Cerebellar cortex (tissue), 1 donor: ENCODE measurements around the gene CTNND2.

ENCODE experiments used
- DNase-seq: peaks from one replicate; pipeline ENCODE4 v3.0.0-alpha.2; 2015; ENCODE audit warnings: low spot score

Gene CTNND2

DNA sequence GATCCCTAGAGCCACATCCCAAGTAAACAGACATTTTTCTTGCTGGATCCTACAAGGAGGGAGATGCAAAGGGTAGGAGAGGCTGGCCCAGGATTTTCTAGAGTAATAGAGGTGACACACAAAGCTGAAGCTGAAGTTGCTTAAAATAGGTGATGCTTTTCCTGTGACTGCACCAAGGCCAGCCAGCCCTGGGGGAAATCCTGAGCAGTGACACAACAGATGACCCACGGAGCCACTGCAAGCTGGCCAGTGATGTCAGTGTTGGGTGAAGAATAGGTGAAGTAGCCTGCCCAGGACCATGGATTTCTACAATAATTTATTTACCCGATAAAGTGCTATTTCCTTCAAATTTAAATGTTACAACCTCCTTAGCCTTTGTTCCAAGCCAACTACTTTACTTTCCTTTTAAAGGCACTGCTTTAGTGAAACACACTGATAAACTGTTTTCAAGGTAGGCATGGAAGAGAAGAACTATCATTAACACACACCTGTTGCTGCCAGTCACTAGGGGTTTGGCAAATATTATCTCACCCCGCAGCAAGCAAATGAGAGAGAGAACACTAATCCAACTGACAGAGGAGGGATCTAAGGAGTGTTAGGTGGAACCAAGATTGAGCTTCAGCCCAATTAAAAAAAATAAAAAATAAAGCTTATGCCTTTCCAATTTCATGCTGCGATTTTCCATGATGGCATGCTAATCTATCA, 123.5 kb downstream of the CTNND2 start:
- DNase-seq = no peak

DNA sequence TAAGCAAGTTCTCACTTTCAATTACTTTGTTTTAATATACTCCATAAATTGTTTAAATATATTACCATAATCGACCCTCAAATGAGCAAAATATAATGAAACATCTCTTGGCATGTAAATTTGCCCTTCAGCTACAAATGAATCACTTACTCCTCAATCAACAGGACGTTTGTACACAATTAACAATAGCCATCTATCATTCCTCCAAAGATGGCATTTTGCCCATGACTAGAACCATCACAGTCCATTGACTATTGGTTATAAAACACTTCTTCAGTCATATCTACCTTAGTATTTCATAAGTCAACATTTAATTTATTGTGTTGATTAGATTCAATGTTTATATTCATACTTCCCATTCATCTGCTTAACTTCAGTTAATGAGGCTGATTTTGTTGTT, 127.2 kb downstream of the CTNND2 start:
- DNase-seq = no peak

DNA sequence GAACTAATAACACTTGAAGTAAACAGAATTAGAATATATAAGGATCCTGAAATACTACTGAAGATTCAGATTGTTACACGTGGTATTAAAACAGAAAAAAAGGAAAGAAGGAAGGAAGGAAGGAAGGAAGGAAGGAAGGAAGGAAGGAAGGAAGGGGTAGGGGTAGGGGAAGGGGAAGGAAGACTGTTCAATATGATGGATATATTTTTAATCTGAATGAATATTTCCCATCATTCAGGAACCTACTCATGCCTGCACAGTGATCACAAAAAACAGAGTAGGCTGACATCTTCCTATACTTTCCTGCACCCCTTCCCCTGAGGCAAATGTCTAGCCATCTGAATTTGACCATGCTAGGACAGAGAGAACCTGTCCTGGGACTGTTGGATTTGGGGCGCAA, 133.9 kb downstream of the CTNND2 start:
- no peak for DNase-seq

DNA sequence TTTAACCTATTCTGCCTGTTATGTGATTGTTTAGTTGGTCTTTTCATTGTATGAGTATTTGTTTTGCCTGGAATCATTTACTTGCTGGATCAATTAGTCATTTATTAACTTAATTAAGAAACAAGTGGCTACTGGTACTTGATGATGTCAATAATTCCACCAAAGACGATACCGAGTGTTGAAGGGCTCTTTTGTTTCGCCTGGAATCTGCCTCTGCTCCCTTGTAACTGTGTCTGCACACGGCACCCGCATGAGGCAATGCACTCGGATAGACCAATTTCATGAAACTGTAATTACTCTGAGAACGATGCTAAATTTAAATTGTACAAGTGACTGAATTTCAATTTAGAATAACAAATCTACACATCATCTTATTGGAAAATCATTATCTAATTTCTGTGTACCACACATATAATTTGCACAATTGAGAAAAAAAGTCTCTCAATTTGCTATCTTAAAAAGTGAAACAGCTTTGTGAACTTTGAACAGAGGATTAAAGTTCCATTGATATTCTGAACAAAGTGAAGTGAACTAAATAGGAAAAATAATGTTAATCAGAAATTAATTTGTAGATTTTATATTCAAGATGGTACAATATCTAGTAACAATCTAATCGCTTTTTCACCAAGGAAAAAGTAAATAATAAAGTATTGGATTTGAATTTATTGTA, 143.2 kb downstream of the CTNND2 start:
- DNase-seq = no peak

DNA sequence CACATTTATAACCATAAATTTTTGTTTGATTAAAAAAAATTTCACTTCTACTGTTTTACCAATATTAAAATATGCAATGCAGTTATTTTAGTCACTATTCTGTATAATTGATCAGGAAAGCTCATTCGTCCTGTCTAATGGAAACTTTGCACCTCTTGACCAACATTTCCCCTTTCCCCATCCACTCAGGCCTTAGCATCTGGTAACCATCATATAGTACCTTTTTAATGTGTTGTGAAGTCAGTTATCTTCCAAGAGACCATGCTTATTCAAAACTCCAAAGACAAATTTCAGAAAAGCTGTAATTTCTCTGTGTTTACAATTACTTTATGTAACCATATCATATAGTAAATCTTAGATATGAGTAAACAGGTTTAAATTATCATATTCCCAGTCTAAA, 145.9 kb downstream of the CTNND2 start:
- DNase-seq = no peak

DNA sequence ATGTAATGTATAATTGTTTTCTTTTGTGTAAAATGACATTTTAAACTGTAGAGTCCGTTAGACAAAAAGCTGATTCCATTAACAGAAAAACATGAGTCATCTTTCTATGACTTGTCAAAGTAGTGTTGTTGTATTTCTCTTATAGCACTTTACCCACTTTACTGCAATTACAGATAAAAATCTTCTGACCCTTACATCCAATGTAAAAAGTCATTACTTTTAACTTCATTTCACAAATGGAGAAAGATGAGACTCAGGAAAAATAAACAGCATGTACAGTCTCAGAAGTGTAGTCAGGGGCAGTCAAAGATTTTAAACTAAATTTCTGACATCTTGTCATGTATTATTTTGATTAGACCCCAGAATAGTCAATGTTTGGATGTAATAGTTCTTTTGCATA, 146.6 kb downstream of the CTNND2 start:
- DNase-seq = no peak

DNA sequence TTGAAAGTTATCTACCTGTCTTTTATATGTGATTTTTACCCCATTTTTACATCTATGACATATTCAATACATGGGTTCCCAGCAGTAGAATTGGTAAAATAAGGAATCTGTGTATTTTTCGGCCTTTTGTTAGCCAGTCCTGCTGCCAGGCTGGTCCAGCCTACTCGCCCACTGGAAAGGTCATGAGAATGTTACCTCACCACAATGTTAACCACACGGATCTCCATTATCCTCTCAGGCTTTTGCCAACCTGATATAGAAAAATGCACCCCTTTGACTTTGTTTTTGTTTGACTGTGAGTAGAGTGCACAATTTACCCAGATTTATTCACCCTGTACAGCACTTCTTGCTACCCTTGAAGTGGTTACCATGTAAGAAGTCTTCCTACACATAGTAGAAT, 167.2 kb downstream of the CTNND2 start:
- DNase-seq = no peak

DNA sequence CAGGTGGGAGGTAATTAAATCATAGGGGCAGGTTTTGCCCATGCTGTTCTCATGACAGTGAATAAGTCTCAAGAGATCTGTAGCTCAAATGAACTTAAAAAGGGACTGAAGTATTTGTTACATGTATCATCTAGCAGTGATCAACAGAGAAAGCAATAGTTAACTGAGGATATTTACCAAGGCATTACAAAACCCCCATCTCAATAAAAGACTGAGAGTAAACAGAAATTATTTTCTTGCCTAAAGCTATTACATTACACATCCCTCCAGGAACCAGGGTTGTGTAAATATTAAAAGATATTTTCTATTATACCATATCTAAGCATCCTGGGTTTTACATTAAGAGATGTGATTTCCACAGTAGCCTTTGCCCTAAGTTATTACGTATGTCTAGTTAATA, 169.9 kb downstream of the CTNND2 start:
- DNase-seq = no peak

DNA sequence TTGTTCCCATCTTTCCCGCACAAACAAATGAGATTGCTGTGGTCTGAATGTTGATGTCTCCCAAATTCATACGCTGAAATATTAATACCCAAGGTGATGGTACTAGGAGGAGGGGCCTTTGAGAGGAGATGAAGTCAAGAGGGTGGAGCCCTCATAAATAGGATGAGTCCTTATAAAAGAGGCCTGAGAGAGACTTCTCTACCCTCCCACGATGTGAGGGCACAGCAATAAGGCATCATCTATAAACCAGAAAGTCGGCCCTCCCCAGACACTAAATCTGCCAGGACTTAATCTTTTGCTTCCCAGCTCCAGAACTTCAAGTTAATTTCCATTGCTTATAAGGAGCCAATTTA, 170.4 kb downstream of the CTNND2 start:
- no peak for DNase-seq

DNA sequence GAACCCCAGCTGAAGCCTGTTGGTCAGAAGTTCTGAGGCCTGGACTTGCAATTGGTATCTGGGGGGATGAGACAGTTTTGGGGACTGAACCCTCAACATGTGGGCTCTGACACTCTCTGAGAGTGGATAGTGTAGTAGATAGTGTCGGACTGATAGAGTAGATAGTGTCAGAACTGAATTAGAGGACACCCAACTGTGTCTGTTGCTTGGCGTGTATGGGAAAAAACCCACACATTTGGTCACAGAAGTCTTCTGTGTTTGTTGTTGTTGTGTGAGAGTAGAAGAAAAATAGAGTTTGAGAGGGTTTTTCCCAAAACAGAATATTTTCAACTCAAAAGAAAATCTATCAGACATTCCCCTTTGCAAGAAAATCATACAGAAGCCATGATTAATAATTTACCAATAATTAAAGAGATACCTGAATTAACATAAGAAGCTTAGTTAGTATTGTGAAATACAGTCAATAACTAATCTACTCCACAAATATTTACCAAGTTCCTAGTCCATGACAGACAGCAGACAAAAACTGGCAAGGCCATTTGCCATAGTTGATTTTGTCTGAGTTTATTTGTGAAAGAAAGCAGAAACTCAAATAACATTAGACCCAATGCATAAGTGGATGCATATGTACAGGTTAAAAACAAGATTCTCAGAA, 170.9 kb downstream of the CTNND2 start:
- DNase-seq = no peak

DNA sequence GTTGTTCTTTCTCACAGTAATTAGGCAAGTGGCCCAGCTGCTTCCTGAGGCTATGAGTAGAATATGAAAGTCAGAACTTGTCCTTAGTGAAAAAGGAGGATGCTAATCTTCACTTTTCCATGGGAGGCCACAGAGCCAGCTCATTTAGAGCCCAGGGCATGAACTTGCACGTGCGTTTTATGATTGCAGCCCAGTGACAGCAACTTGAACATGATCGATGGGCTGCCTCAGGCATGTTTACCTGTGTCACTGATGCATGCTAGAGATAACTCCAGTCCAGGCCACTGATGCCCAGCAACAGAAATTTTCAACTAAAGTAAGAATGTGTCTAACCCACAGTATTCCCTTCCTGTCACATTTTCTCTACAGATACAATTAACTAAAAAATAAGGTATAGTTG, 179.3 kb downstream of the CTNND2 start:
- DNase-seq = no peak

DNA sequence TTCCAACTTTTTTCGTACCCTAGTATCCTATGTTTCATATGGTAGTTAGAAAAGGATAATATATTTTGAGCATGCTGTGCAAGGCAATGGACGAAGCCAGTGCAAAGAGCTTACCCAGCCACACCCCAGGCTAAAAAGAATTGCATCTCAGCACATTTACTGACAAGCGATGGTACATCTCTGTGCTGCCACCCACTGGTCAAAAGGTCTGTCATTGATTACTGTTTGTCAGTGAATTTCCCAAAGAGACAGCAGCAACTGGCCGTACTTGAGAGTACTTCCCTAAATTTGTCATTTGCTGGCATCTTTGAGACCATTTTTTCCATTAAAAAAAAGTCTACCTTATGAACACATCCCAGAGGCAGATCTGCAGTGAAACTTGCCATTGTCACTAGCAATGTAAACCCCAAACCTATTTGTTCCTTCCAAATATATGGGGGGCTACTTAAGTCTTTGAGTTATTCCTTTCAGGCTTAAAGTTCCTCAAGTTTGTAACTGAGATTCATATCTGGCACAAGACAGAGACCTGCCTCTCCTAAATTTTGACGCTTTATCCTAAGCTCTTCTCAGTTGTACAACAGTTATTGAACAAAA, 184.3 kb downstream of the CTNND2 start:
- peak; percentile 46 for DNase-seq

DNA sequence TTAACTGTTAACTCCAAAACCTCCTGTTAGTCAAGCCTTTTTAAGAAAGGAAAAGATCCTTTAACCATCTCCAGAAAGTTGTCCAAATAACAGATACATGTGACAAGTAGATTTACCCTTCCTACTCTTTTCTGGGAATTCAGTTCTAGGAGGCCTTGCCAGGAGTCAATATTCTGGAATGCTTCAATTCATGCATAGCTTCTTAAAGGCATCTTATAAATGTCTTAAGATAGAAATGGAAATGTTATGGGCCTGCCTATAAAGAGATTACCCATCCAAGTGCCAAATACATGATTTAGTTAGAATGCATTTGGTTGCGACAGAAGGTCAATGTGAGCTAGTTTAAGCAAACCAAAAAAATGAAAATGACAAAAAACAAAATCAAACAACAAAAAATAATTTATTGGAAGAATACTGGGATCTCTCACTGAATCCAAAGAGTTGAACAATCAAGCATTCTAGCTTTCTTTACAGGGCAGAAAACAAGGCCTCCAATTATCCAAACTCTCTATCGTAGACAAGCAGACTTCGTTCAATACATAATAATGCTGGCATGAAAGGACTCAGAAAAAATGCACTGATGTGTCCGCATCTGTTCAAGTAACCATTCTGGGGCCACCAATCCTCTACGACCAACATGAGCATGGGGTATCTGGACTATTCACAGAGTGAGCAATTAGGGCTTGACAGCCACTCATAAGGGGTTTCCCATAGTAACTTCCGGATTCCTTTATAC, 188.6 kb downstream of the CTNND2 start:
- DNase-seq = no peak

DNA sequence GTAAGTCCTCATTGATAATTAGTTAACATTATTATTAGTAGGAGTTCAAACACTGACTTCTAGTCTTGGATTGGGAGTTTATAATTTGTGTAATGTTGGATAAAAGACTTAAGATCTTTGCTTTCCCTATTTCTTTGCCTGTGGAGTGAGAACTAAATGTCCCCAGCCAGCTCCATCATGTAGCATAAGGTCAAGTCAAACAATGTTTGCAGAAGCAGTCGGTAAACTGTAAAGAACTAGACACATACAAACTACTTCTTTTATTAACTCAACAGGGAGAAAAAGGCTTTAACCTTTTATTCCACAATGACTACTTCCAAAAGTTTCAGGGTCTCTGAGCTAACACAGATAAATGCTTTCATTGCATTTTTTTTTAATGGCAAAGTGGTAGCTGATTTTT, 192.3 kb downstream of the CTNND2 start:
- DNase-seq = no peak

DNA sequence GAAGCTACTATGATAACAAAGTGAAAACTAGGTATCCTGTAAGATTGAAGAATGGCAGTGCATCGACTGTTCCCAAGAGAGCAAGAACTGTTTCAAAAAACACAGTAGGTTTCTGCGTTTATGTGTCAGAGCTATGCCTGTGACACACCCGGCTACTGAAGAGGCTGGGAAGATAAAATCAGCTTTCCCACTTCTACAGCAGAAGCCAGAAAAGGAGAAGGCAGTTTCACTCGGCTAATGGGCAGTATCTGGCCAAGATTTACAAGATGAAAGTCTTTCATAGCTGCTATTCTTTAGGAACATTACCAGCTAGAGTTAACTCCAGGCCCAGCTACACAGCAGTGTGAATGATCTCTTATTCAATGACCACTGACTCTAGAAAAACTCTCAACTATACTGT, 195.2 kb downstream of the CTNND2 start:
- DNase-seq = no peak

DNA sequence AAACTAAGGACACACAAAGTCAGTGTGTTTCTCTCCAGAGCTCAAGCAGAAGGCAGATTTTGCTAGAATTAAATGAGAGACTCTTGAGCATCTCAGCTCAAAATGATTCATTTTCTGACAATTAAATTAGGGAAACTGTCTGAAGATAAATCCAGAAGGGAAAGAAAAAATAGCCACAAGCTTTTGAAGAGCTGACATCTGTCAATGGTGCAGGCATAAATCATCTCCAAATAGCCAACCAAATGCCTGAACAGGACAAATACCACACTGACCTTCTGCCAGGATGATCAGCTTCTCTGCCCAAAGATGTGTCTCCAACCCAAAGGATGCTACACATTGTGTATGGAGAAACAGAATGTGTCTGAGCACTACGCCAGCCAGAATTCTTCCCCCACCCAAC, 199.3 kb downstream of the CTNND2 start:
- no peak for DNase-seq

DNA sequence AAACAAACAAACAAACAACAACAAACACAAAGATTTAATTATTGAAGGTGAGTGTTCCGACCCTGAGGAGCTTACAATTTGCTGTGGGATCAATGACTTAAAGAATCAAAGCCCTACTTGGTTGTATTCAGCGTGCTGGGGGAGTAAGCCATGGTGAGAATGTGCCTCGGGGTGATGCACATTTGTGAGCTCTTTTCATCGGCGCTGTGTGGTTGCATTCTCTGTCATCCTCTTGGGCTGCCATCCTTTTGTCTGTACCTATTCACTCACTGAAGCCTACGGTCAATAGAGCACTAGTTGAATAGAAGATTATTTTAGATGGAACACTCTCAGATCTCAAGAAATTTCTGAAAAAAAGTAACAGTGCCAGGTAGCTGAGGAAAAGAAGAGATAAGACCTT, 203.9 kb downstream of the CTNND2 start:
- no peak for DNase-seq

DNA sequence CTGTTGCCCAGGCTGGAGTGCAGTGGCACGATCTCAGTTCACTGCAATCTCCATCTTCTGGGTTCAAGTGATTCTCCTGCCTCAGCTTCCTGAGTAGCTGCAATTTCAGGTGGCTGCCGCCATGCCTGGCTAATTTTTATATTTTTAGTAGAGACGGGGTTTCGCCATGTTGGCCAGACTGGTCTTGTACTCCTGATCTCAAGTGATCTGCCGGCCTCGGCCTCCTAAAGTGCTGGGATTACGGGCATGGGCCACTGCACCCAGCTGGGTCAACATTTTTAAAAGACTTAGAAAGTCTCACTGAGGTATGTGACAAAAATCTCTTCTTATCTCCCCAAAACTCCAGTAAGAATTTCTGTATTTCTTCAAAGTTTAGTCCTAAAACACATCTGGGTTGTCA, 211.6 kb downstream of the CTNND2 start:
- DNase-seq = no peak

DNA sequence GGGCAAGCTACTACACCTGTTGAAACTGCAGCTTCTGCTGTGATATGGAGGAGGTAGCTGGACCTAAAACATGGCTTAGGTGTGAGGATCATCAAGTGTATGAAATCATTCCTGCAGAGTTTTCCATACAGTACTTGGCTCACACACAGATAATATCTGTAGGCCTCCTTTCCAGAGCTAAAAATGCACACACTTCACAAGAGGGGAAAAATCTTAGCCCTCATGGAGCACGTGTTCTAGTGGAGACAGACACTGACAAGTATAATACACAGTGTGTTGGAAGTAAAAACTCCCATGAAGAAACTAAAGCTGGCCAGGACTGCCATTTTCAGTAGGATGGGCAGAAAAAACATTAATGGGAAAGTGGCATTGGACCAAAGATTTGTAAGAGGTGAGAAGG, 216.7 kb downstream of the CTNND2 start:
- no peak for DNase-seq

DNA sequence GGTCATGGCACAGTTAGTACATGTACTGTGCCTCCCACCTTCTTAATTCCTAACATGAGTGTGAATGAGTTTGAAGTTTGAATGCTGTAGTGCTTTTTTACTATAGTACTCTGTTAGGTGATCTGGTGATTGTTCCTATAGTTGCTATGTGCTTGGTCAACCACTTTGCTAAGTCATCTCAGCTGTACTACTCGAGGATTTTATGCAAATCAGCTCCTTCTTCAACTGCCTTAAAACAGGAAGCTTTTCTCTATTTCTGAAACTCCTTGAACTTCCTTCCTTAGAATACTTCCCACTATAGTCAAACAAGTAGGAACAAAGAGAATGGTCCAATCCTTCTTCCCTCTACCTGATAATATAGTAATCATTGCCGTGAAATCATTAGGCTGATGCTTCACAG, 219.6 kb downstream of the CTNND2 start:
- no peak for DNase-seq

DNA sequence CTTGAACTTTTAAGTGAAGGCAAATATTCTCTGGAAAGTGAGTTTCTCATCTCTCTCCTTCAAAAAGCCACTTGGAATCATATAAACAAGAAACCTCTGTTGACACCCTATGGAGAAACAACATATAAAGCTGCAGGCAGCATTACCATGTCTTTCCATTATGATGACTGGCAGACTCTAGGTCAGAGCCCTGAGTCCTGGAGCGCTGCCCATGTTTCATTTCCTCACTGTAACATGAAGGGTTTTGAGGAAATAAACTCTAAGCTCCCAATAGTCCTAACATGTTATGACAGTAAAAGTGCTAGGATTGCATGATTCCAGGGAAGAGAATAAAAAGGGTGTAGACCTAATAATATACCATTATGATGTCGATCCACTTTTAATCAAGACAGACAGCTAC, 220.6 kb downstream of the CTNND2 start:
- DNase-seq = no peak

DNA sequence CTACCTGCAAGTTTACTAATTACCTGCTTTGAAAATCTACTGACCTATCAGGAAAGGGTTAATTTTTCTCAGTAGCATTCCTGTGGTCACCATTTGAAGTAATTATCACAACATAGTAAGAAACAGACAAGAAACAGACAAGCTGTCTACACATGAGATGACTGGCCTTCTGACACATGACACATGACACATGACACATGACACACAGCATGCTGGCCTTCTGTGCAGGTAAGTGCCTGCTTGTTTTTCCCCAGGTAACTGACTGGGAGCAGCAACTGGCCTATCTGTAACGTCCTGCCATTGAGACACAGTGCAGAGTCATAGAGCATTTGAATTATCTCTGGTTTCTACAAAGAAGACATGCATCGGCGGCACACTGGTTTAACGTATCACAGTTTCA, 222.4 kb downstream of the CTNND2 start:
- no peak for DNase-seq

DNA sequence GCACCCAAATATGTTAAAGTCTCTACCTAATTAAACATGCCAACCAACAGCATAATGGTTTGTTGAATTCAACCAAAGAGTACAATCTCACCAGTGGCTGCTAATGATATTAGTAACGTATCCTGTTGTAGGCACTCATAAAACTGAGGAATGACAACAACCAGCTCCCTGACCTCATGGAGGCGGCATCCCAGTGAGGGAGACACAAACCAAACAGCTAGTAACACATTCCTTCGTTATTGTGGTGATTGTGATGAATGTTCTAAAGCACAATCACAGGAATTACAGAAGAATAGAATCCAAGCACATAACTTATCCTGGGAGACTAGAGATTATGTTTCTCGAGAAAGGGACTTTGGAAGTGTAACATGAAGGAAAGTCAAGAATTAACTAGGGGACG, 224.6 kb downstream of the CTNND2 start:
- DNase-seq = no peak
